ENCODE results near the gene FPGS. TPM values are rescaled to one million over a fixed set of nuclear protein-coding genes. Genes with fewer than 3 reads are reported as not detected.

FPGS gene
- polyA plus RNA-seq, 12 donors, result 32.7 to 60.9 (median 37.7) TPM; not detected in 1

GRCh38 chr9:127785933-127786772 lies 16.5 kb upstream of the FPGS start, which contains the start of gene CDK9:
Gene CDK9, plus strand, starts transcription at chr9:127786034. Its CDS starts 115 bp downstream, at chr9:127786149.
- DNase-seq, result peak; percentile 87

- no peak for DNase-seq
Observed at GRCh38 chr9:127786773-127787104, 15.9 kb upstream of the FPGS start.

- DNase-seq, result no peak
Observed at GRCh38 chr9:127788337-127789011, 14.2 kb upstream of the FPGS start.

- DNase-seq, result no peak
Observed at GRCh38 chr9:127789179-127789578, 13.5 kb upstream of the FPGS start.

- no peak for DNase-seq
Observed at GRCh38 chr9:127790094-127790855, 12.4 kb upstream of the FPGS start.

GRCh38 chr9:127791085-127791484 lies 11.6 kb upstream of the FPGS start:
- DNase-seq, result no peak

- no peak for DNase-seq
Observed at GRCh38 chr9:127792417-127793031, 10.2 kb upstream of the FPGS start.

GRCh38 chr9:127793093-127793708 lies 9.5 kb upstream of the FPGS start:
- no peak for DNase-seq

GRCh38 chr9:127794001-127794791 lies 8.5 kb upstream of the FPGS start:
- DNase-seq, result no peak

- no peak for DNase-seq
Observed at GRCh38 chr9:127796225-127796813, 6.4 kb upstream of the FPGS start.

- DNase-seq, result no peak
Observed at GRCh38 chr9:127796852-127797370, 5.8 kb upstream of the FPGS start.

- no peak for DNase-seq
Observed at GRCh38 chr9:127801955-127802575, 617 bp upstream of the FPGS start.

- DNase-seq, result no peak
Observed at GRCh38 chr9:127803507-127804352, 1.0 kb downstream of the FPGS start.

- DNase-seq, result no peak
Observed at GRCh38 chr9:127805620-127806019, 2.9 kb downstream of the FPGS start.

GRCh38 chr9:127806871-127807270 lies 4.2 kb downstream of the FPGS start:
- DNase-seq, result no peak

- no peak for DNase-seq
Observed at GRCh38 chr9:127808347-127809001, 5.8 kb downstream of the FPGS start.

- DNase-seq, result no peak
Observed at GRCh38 chr9:127809002-127809539, 6.4 kb downstream of the FPGS start.
